Gastrocnemius medialis (tissue), 4 donors: ENCODE data around the gene PRIM1. TPM values are rescaled to one million over a fixed set of nuclear protein-coding genes. Genes with fewer than 3 reads are reported as not detected.
"Not testable (repeated sequence)": the region's sequence is repeated elsewhere in the genome, so short reads cannot be mapped to it uniquely, and the experiment has no call there.

Experiments used
- ATAC-seq, 2 donors: fragments of 150-250 bp; one replicate each; pipeline ENCODE4 v1.9.1; 2016
- DNase-seq, 2 donors: peaks; one replicate each; pipeline ENCODE4 v3.0.0-alpha.2; 2019
- H3K27ac ChIP-seq, 4 donors: fragments of 200-600 bp; sonication (generic); 1 replicate in 1 of 4; 2 replicates in 3 of 4; pipeline ENCODE4 v1.5.1; 2016 to 2018; ENCODE audit warnings: mild to moderate bottlenecking in 2 of 4, moderate library complexity in 1 of 4
- H3K27me3 ChIP-seq, 3 donors: fragments of 200-600 bp; sonication (generic) in 2 of 3; 1 replicate in 1 of 3; 2 replicates in 2 of 3; pipeline versions ENCODE4 v1.5.1 to v1.6.0; 2016 to 2019; ENCODE audit warnings: mild to moderate bottlenecking in 1 of 3, moderate library complexity in 1 of 3
- H3K36me3 ChIP-seq, 2 donors: fragments of 200-600 bp; sonication (generic) in 1 of 2; one replicate each; pipeline ENCODE4 v1.5.1; 2017 to 2018
- H3K4me1 ChIP-seq, 2 donors: fragments of 200-600 bp; sonication (generic) in 1 of 2; one replicate each; pipeline ENCODE4 v1.5.1; 2016 to 2017; ENCODE audit warnings: mild to moderate bottlenecking in 2 of 2
- H3K4me3 ChIP-seq, 4 donors: fragments of 200-600 bp; sonication (generic) in 3 of 4; 1 replicate in 1 of 4; 2 replicates in 3 of 4; pipeline ENCODE4 v1.5.1; 2016 to 2019; ENCODE audit warnings: mild to moderate bottlenecking in 2 of 4
- H3K9me3 ChIP-seq, 3 donors: fragments of 200-600 bp; sonication (generic) in 2 of 3; 1 replicate in 1 of 3; 2 replicates in 2 of 3; pipeline ENCODE4 v1.5.1; 2016 to 2019
- CTCF ChIP-seq, 5 experiments: fragments of 450-650 bp in 3 of 5; fragments of 200-600 bp in 2 of 5; sonication (generic) in 2 of 5; IDR thresholded peaks in 4 of 5; conservative IDR thresholded peaks in 1 of 5; 1 replicate in 4 of 5; 2 replicates in 1 of 5; pipeline ENCODE4 v1.5.1; 2016 to 2019; ENCODE audit warnings: antibody characterized with exemption in 5 of 5, mild to moderate bottlenecking in 3 of 5, moderate library complexity in 3 of 5
- POLR2A ChIP-seq, 2 donors: fragments of 450-650 bp; IDR thresholded peaks; one replicate each; pipeline ENCODE4 v1.6.1; 2017; ENCODE audit warnings: antibody characterized with exemption in 2 of 2, mild to moderate bottlenecking in 2 of 2, moderate library complexity in 2 of 2
- in situ Hi-C, 4 donors: fragments of 200-750 bp; cut with MboI; loops; one replicate each; pipeline versions ENCODE4 v1.15.0 to v1.8.0; 2017; ENCODE audit warnings: low sequenced_read_pairs in 4 of 4
- intact Hi-C: fragments of 100-400 bp; cut with DNase I; formaldehyde crosslinking; loops from one replicate; pipeline ENCODE4 v1.15.1; 2023; ENCODE audit warnings: low total_unique reads
- total RNA-seq, 4 donors: library from RNA; depleted of rRNA; stranded (reverse); fragments of >200 nt; gene quantifications; one replicate each; pipeline versions ENCODE4 v1.1.0 to v1.2.3, GENCODE V29; 2016

PRIM1 gene
- total RNA-seq, 4 donors from 2014 or later = 3.2 to 5.9 (median 3.7) TPM

GRCh38 chr12:56761812-56762211 is 9.7 kb upstream of the PRIM1 start:
- H3K27me3 ChIP-seq = no peaks in the 10 kb centered on the region
- intact Hi-C loops (no loop called here), in situ Hi-C loops (no loop called here)
- no peaks in the 10 kb centered on the region for H3K9me3 ChIP-seq
- no peak overlapping the region for H3K4me3 ChIP-seq
- no peak for TF ChIP-seq POLR2A (IDR thresholded peaks at IDR 0.05)
- no peak for TF ChIP-seq CTCF (IDR thresholded peaks at IDR 0.05 in 4 of 5, conservative IDR thresholded peaks at IDR 0.05 in 1 of 5)
- no peaks in the 10 kb centered on the region for H3K36me3 ChIP-seq
- H3K4me1 ChIP-seq = no peaks in the 10 kb centered on the region
- no peak for DNase-seq
- ATAC-seq = no peak
- no peak overlapping the region for H3K27ac ChIP-seq

- DNase-seq = no peak
- H3K4me1 ChIP-seq = no peaks in the 10 kb centered on the region
- no peak overlapping the region for H3K4me3 ChIP-seq
- in situ Hi-C loops (no loop called here), intact Hi-C loops (no loop called here)
- H3K9me3 ChIP-seq = no peaks in the 10 kb centered on the region
- ATAC-seq = no peak
- H3K36me3 ChIP-seq = no peaks in the 10 kb centered on the region
- TF ChIP-seq CTCF (IDR thresholded peaks at IDR 0.05 in 4 of 5, conservative IDR thresholded peaks at IDR 0.05 in 1 of 5) = no peak
- no peak for TF ChIP-seq POLR2A (IDR thresholded peaks at IDR 0.05)
- H3K27ac ChIP-seq = no peak overlapping the region
- H3K27me3 ChIP-seq = no peaks in the 10 kb centered on the region
These were observed 8.3 kb upstream of the PRIM1 start for GRCh38 chr12:56760460-56760859.

GRCh38 chr12:56759263-56759908 is 7.3 kb upstream of the PRIM1 start:
- in situ Hi-C loops = loop anchor here (5.0 kb wide), 1 partner anchor 228 kb away; no protein-coding TSS in a partner anchor
- H3K4me1 ChIP-seq = no peaks in the 10 kb centered on the region
- no peak overlapping the region for H3K27ac ChIP-seq
- TF ChIP-seq POLR2A (IDR thresholded peaks at IDR 0.05) (no peak), CTCF (IDR thresholded peaks at IDR 0.05 in 4 of 5, conservative IDR thresholded peaks at IDR 0.05 in 1 of 5) (no peak)
- H3K4me3 ChIP-seq = no peak overlapping the region
- no peaks in the 10 kb centered on the region for H3K36me3 ChIP-seq
- H3K9me3 ChIP-seq = no peaks in the 10 kb centered on the region
- ATAC-seq (no peak), DNase-seq (no peak)
- H3K27me3 ChIP-seq = no peaks in the 10 kb centered on the region
- intact Hi-C loops = loop anchor here (5.0 kb wide), 2 partner anchors 303 to 353 kb away; partner anchors contain the start of gene STAT6

- Histone ChIP-seq H3K4me3 (no peak overlapping the region), H3K27ac (no peak overlapping the region), H3K9me3 (no peaks in the 10 kb centered on the region), H3K36me3 (no peaks in the 10 kb centered on the region), H3K27me3 (no peaks in the 10 kb centered on the region), H3K4me1 (no peaks in the 10 kb centered on the region)
- ATAC-seq (no peak), DNase-seq (no peak)
- intact Hi-C loops = loop anchor here (5.0 kb wide), 2 partner anchors 304 to 354 kb away; partner anchors contain the start of gene STAT6
- TF ChIP-seq POLR2A (IDR thresholded peaks at IDR 0.05) (no peak), CTCF (IDR thresholded peaks at IDR 0.05 in 4 of 5, conservative IDR thresholded peaks at IDR 0.05 in 1 of 5) (no peak)
- in situ Hi-C loops = loop anchor here (5.0 kb wide), 1 partner anchor 229 kb away; no protein-coding TSS in a partner anchor
These were observed 6.7 kb upstream of the PRIM1 start for GRCh38 chr12:56758728-56759262.

- H3K4me3 ChIP-seq, H3K4me1 ChIP-seq, H3K27me3 ChIP-seq, ATAC-seq, H3K36me3 ChIP-seq, DNase-seq, H3K9me3 ChIP-seq, H3K27ac ChIP-seq: not testable (repeated sequence)
- in situ Hi-C loops = loop anchor here (5.0 kb wide), 1 partner anchor 229 kb away; no protein-coding TSS in a partner anchor
- intact Hi-C loops = loop anchor here (1.0 to 5.0 kb wide), 3 partner anchors 229 to 354 kb away; partner anchors contain the start of gene STAT6
These were observed 5.8 kb upstream of the PRIM1 start for GRCh38 chr12:56757971-56758370.
